Hematopoietic multipotent progenitor cell treated with erythropoietin and hydrocortisone succinate and interleukin-3 and kit ligand, for 8 days (in vitro differentiated cells): ENCODE results near the gene BBIP1.
"Not testable (repeated sequence)": the region's sequence is repeated elsewhere in the genome, so short reads cannot be mapped to it uniquely, and the experiment has no call there.

ENCODE experiments used
- DNase-seq: peaks from one replicate; pipeline ENCODE4 v3.0.0-alpha.2; 2015

Gene BBIP1

DNA sequence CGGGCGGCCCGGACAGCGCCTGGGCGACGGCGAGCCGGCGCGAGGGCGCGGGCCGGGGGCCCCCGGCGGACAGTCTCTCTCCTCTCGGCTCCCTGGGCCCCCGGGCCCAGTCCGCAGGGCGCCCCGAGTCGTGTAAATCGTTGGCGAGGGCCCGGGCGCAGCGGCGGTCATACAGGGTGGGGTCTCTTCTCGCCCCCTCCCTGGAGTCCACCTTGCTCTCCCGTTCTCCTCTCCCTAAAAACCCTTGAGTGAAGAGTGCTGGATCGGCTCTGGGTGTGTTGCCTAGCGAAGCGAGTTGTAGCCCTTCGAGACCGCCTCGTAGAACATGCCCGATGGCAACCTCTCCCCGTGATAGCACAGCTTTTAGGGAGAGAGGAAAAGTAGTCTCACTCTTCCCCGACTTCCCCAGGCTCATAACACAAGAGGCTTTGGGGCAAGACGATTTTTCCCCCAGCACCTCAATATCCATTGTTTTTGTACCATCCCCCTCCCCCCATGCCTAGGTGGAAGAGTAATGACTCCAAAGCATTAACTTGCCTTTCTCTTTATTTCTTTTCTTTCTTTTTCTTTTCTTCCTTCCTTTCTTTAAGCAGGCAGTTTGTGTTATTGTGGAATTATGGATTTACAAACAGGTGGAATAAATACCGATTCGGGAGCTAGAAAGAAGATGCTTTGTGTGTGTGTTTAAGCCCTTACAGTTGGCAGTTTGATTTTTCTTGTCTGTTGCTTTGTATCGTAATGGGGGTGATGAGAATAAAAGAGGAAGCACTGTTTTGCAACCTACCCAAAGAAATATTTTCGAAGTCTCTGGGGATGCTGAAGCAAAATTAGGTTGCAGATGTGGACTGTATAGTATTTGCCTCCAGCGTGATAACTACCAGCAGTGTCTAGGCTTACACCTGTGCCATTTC lies 1.2 kb upstream of the BBIP1 start:
- peak; percentile 59 for DNase-seq

DNA sequence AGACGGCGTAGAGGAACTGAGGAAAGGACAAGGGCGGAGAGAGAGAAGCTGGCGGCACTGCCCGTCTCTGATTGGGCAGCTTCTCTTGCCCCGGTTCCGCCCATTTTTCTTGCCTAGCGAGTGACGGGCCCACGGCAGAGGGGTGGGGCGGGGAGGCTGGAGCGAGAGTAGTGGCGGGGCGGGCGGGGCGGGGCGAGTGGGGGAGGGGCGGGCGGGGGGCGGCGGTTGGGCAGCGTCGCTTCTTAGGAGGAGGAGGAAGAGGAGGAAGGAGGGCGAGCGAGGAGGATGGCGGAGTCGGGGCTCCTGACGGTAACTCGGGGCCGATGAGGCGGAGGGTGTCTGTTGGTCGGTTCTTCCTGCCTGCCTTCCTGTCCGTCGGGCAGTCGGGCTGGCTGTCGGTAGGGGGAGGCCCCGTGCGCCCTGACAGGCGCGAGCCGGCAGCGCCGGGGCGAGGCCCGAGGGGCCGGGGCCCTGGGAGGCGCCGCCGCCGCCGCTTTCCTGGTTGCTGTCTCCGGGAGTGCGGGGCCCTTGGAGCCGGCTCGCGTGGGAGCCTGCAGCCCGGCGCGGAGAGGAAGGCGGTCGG lies 460 bp upstream of the BBIP1 start, which contains the start of gene SHOC2:
Gene SHOC2, plus strand, starts transcription at position 256 of the 583 bp plus-strand sequence. CDS start 44,755 bp downstream, outside the sequence.
- no peak for DNase-seq

DNA sequence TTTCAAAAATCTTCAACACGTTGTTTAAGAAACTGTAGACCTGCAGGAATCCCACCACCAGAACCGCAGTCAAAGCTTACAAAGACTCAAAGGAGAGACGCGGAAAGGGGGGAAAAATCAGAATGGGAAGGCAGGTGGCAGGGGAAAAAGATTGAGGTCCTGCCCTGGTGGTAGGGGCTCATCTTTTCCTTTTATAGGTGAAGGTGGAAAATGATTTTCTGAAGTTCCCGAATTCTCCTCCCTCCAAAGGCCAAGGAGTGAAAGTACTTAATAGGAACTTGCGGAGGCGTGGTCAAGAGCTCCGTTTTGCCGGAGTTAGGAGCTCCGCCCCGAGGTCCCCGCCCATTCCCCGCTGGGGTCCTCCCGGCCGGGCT lies 724 bp downstream of the BBIP1 start:
- DNase-seq: peak; percentile 94

DNA sequence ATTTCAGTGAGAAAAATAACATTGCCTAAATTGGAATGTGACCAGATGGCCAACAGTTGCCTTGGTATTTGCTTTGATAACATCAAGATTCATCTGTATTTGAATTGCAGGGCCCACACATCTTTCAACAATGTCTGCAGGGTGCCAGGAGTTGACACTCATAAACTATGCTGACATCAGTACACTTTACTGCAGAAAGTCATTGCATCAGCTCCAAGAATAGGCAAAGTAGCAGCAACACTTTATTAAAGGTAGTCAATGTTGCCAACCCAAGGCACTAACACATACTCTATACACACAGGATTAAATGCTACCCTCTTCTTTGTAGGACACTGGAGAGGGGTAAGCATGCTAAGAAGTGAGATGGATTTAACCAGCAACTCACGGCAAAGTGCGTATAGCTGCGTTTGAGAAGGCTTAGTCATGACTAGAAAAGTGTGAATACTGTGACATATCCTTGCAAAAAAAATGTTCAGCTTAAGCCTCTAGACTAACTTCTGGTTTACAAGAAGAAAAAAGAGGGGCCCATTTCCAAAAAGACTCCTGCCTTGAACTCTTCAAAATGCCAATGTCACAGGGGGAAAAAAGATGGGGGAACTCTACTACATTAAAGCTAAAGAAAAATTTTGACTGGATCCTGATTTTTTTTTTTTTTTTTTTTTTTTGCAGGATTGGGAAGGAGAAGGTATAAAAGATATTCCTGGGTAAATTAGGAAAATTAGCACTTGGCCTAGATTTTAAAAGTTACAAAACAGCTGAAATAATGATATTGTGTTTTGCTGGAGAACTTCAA lies 2.2 kb downstream of the BBIP1 start:
- no peak for DNase-seq

DNA sequence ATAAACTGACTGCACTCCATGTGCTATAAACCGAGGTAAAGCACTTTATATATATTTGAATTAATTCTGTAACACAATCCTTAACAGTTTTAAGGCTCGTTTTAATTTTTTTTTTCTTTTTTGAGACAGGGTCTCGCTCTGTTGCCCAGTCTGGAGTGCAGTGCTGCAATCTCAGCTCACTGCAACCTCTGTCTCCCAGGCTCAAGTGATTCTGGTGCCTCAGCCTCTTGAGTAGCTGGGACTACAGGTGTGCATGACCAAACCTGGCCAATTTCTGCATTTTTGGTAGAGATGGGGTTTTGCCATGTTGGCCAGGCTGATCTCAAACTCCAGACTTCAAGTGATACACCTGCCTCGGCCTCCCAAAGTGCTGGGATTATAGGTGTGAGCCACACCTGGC lies 3.4 kb downstream of the BBIP1 start:
- DNase-seq: not testable (repeated sequence)

DNA sequence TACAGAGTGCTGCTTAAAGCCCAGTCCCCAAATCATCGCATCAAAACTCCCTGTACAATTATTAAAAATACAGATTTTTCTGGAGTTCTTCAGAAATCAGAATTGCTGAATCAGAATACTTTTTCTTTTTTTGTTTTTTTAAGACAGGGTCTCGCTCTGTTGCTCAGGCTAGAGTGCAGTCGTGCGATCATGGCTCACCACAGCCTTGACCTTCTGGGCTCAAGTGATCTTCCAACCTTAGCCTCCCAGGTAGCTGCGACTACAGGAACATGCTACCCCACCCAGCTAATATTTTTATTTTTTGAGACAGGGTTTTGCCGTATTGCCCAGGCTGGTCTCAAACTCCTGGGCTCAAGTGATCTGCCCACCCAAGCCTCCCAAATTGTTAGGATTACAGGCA lies 3.9 kb downstream of the BBIP1 start:
- DNase-seq: no peak

DNA sequence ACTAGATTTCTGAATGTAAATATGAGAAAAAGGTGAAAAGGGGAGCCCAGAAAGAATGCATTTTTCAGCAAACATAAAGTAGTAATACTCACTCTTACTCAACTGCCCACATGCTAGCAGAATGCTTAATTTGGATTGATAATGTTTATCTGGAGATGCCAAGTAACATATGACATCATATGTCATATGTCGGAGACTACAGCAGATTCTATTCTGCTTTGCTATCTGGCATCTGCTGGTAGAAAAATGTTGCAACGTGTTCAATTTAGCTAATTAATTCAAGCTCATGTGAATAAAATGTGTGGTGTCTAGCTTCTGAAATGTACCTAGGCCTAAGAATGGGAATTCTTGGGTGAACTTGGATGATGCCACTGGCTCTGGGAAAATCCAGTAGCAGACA lies 4.5 kb downstream of the BBIP1 start:
- DNase-seq: peak; percentile 40

DNA sequence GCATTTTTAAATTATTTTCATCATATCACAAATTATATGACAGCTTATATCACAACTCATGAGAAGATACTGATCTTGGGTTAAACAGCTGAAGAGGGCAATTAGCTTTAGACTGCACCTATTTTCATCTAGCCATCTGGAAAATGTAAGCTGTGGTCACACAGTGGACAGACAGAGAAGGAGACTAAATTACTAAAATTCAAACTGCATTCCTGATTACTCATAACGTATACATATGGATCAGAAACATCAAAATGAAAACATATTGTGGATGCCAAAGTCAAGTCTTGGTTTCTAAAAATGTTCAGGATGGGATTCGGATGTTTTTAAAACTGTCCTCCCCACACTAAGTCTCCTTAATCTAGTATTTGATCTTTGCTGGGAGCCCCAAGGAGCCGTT lies 6.6 kb downstream of the BBIP1 start:
- no peak for DNase-seq

DNA sequence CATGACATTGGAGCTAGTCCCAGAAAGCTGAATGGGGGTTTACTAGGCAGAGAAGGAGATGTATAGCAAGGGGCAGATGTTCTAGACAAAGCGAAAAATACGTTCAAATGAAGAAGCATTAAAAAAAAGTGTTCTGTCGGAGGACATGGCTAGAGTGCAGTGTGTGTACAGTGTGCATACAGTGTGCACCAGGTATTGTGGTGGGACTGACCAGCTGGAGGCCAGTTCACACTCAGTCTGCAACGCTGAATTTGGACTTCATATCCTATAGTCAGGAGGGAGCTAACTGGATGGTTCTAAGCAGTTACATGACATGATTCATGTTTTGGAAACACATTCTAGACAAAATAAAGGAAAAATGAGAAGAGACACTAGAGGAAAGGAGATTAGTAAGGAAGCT lies 8.8 kb downstream of the BBIP1 start:
- DNase-seq: no peak

DNA sequence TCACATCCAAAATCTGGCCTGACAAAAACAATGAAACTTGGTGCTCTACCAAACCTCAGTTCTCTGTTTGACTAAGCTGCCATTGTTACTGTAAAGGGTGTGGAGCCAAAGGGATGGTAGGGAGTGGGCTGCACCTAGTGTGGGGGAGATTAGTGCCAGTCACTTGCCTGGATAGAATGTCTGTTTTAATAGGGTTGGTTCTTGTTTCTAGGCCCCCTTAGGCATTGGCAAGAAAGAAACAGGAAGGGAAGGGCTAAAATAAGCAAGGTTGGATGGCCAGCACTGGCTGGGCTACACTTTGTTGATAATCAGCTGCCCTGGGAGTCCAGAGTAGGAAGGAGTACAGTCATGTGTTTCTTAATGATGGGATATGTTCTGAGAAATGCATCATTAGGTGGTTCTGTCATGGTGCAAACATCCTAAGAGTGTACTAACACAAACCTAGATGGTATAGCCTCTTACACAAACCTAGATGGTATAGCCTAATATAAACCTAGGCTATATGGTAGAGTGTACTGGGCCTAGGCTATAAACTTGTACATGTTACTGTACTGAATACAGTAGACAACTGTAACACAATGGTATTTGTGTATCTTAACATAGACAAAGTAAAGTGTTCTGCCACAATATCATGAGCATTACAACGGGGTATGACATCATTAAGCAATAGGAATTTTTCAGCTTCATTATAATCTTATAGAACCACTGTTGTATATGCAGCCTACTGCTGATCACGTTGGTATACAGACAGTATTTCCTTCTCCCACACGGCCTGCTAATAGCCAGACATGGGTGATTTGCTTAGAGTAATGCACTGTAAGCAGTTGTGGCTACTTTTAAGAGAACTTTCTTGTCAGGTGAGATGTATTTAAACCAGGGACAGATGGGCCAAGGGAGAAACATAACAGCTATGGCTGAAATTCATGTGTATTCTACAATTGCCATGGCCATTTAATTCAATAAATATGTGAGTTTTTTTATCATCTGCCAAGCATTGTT lies 15.4 kb downstream of the BBIP1 start:
- DNase-seq: no peak

DNA sequence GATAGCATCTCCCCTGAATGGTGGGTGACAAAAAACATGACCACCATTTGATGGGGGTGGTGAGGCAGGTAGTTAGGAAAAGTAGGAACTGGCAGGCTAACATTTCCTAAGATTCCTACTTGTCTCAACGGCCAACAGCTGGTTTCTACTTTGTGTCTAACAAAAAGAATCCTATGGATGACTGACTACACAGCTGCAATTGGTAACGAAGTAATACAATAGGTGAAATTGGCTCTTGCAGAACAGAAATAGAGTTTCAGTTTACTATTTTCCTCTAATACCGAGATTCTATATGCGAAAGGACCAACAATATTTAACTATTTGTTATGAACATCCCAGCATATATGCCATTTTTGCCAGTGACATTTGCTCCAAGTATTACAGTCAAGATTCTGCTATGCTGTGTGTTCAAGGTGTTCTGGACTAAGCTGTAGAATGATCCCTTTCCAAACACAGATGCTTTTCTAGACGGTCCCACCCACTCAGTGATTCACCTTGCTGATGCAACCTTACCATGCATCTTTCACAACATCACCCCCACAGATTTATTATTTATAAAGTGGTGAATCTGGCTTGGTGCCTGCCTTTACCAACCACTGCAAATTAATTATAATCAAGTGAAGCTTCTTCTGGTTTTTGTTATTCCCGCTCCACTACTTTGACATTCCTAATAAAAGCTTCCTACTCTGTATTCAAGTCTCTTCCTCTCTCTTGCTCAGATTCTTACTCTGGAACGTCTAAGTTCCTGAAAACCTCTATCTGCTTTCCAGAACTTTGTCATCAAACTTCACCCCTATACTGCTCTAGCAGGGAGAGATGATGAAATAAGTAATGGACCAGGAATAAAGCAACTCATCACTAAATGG lies 16.8 kb downstream of the BBIP1 start:
- DNase-seq: no peak

DNA sequence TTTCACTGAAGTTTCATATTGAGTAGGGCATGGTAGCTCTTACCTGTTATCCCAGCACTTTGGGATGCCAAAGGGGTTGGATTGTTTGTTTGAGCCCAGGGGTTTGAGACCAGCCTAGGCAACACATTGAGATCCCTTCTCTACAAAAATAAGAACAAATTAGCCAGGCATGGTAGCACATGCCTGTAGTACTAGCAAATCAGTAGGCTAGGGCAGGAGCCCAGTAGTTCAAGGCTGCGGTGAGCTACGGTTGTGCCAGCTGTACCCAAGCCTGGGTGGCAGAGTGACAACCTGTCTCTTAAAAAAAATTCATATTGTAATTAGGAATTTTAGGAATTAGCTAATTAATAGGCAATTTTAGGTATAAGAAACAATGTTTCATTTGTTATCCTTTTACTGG lies 18.0 kb downstream of the BBIP1 start:
- no peak for DNase-seq

DNA sequence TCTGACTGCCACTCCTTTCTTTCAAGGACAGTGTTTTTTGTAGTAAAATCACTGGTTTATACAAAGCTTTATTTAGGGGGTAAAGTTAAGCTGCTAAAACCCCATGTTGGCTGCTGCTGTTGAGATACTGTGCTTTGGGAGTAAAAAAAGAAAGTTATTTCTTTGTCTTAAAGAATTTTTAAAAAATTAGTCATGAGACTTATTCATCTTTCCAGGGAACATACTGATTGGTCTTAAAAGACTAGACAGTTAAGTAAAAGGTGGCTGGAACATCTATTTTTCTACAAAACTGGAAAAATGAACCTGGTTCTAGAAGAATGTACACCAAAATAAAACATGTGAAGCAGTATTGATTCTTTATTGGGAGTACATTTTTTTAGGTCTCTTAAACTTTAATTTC lies 20.6 kb downstream of the BBIP1 start:
- no peak for DNase-seq

DNA sequence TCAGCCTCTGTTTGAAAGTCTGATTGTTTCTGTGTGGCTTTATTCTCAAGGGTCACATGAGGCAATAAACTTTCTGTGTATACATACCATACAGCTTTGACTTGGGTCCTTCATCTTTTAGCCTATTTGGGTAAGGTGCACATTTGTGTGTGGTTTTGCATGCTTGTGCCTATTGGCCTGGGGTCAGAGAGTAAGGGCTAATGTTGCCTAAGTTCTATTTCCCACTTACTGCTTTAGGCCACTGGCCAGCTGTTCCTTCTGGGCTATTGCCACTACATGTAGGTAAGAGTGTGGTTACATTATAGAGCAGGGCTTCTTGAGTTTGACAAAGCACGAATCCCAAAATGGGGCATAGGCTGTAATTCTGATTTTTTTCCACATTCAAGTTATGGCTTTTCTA lies 21.8 kb downstream of the BBIP1 start:
- no peak for DNase-seq

DNA sequence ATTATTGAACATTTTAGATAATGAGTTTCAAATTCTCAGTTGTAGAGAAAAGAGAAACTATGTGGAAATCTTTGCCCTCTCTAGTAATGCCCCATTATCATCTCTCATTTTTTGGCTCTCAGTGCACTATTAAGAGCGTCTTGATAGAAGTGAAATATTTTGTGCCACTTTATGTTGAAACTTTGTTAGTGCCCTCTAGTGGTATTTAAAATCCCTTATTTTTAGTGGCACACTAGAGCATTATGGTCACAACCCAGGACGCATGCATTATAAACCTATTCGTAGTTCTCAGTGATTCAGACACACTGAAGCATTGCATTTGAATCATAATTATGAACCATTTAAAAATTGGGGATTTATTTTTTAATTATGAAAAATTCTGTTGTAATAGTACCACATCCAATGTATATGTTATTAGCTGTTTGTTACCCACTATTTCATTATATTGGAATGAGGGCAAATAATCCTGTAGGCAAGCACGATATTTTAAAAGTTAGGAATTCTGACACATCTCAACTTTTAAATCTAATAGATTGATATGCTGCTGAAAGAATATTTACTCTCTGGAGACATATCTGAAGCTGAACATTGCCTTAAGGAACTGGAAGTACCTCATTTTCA lies 25.3 kb downstream of the BBIP1 start:
- peak; percentile 82 for DNase-seq

DNA sequence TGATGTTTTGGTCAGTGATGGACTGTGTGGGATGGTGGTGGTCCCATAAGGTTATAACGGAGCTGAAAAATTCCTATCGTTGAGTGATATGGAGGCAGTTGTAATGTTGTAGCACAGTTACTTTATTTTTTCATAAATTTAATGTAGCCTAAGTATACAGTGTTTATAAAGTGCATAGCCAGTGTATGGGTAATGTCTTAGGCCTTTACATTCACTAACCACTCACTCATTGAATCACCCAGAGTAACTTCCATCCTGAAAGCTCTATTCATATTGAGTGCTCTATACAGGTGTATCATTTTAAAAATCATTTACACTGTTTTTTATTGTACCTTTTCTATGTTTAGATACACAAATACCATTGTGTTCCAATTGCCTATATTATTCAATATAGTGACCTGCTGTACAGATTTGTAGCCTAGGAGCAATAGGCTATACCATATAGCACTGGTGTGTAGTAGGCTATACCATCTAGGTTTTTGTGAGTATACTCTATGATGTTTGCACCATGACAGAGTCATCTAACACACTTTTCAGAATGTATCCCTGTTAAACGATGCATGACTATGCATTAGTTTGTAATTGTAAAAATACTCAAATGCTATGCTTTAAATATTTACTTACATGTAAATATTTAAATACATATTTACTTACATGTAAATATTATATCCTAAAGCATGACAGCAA lies 26.2 kb downstream of the BBIP1 start:
- no peak for DNase-seq

DNA sequence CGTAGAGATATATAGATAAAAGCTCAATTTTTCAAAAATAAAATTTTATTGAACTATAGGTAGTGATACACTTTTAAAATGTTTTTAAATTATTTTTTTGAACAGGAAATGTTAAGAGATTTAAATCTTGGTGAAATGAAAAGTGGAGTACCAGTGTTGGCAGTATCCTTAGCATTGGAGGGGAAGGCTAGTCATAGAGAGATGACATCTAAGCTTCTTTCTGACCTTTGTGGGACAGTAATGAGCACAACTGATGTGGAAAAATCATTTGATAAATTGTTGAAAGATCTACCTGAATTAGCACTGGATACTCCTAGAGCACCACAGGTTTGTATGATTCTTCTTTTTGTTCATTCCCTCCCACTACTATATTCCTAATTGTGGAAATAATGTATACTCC lies 31.4 kb downstream of the BBIP1 start:
- no peak for DNase-seq

DNA sequence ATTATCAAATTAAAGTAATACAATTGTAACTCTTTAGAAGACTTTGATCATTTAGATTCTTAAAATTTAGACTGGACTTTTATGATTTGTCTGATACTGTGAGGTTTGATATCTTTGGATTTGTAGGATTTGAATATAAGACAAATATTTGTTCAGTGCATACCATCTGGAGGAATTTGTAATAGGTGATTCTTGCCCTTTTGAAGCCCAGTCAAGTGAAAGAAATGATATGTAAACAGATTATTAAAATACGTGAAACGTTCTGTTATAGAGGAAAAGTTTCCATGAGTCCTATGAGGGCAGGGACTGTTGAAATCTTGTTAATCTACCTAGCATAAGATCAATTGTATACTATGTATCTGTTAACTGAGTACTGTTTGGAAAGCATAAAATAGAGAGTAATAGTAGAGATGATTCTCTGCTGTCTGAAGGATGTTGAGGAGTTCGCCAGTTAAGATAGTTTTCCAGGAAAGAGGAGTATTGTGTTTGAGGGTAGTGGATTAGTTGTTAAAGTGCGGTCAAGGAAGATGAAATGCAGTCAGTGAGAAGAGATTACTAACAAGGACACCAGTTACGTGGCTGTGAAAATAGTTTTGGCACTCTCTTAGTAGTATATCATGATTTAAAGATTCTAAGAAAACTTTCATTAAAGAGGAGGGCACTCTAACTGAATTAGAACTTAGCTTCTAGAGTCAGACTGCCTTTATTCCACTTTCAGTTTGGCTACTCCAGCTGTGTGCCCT lies 32.9 kb downstream of the BBIP1 start:
- no peak for DNase-seq

DNA sequence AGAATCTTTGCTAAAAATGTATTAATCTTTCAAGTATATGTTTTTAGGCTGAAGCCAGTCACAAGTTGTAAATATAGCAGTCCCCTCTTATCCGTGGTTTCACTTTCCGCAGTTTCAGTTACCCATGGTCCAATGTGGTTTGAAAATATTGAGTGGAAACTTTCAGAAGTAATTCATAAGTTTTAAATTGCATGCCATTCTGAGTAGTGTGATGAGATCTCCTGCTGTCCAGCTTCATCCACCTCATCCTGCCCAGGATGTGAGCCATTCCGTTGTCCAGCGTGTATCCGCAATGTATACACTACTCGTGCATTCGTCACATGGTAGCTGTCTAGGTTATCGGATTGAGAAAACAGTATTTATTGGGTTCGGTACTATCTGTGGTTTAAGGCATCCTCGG lies 35.1 kb downstream of the BBIP1 start:
- peak; percentile 22 for DNase-seq

DNA sequence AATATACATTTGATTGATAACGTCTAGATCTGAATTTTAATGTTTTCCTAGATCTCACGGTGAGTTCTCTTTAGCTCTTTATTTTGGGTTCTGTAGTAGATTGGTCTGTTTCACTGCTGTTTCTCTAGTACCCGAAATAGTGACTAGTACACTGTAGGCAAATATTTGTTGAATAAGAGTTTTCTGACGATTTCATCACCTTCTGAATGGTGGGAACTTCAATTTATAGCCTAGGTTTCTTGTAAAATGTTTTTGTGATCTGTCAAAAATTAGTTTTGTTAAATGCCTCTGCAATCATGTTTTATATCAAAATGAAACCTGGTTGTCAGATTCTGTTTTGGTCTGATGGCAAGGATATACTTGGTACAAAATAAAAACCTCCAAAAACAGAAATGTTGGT lies 37.1 kb downstream of the BBIP1 start:
- no peak for DNase-seq
